CD4-positive, alpha-beta T cell (primary cell): ENCODE measurements around the gene C4orf51. TPM values are rescaled to one million over a fixed set of nuclear protein-coding genes. Genes with fewer than 3 reads are reported as not detected.

Source experiments
- ATAC-seq: fragments of 200-7000 bp; cut with Tn5 transposase; one replicate; pipeline ENCODE4 v1.10.0; 2022; ENCODE audit warnings: mild to moderate bottlenecking; ENCODE audit not compliant: poor library complexity
- CTCF ChIA-PET: fragments of 350-600 bp; sonication (Branson Sonifier 250); formaldehyde crosslinking; loops from one replicate; lab custom pipeline; 2021; ENCODE audit warnings: antibody characterized with exemption, inconsistent platforms; lab: Charles Lee
- POLR2A ChIA-PET: fragments of 350-600 bp; sonication (Branson Sonifier 250); formaldehyde crosslinking; loops from one replicate; lab custom pipeline; 2021; ENCODE audit warnings: antibody characterized with exemption, inconsistent platforms; lab: Charles Lee
- DNase-seq, 14 experiments: peaks; one replicate each; pipeline ENCODE4 v3.0.0-alpha.2; 2013 to 2020; ENCODE audit warnings: mixed read lengths in 2 of 14
- H3K27ac ChIP-seq, 2 donors: one replicate each; pipeline versions ENCODE4 v1.5.1 to v1.7.0; 2013; ENCODE audit warnings: low read length in 2 of 2, low read depth in 1 of 2, mild to moderate bottlenecking in 1 of 2
- H3K27me3 ChIP-seq, 2 experiments: 1 replicate in 1 of 2; 2 replicates in 1 of 2; pipeline versions ENCODE4 v1.6.1 to v1.7.0; 2013; ENCODE audit warnings: low read length in 2 of 2, control low read depth in 1 of 2, mild to moderate bottlenecking in 1 of 2, moderate library complexity in 1 of 2; ENCODE audit not compliant: insufficient read depth in 2 of 2, control insufficient read depth in 1 of 2
- H3K36me3 ChIP-seq: one replicate; pipeline ENCODE4 v1.6.1; 2013; ENCODE audit warnings: low read length, control low read depth; ENCODE audit not compliant: insufficient read depth
- H3K4me1 ChIP-seq: one replicate; pipeline ENCODE4 v1.6.1; 2013; ENCODE audit warnings: low read length, control low read depth; ENCODE audit not compliant: insufficient read depth
- H3K4me3 ChIP-seq: one replicate; pipeline ENCODE4 v1.5.1; 2013; ENCODE audit warnings: mild to moderate bottlenecking, low read length, moderate library complexity
- H3K9me3 ChIP-seq, 2 experiments: 1 replicate in 1 of 2; 2 replicates in 1 of 2; pipeline versions ENCODE4 v1.6.1 to v1.7.0; 2013; ENCODE audit warnings: low read length in 2 of 2, mild to moderate bottlenecking in 2 of 2, control low read depth in 1 of 2, moderate library complexity in 1 of 2; ENCODE audit not compliant: control insufficient read depth in 1 of 2, insufficient read depth in 1 of 2
- H3K27ac Mint-ChIP-seq: one replicate; pipeline ENCODE4 v1.8.0; 2020; ENCODE audit warnings: mixed read lengths
- H3K27me3 Mint-ChIP-seq: one replicate; pipeline ENCODE4 v1.8.0; 2021; ENCODE audit warnings: mixed read lengths
- H3K36me3 Mint-ChIP-seq: one replicate; pipeline ENCODE4 v1.8.0; 2021; ENCODE audit warnings: low read depth, mixed read lengths
- H3K4me1 Mint-ChIP-seq: one replicate; pipeline ENCODE4 v1.8.0; 2021; ENCODE audit warnings: low read depth, mixed read lengths
- H3K4me3 Mint-ChIP-seq: one replicate; pipeline ENCODE4 v1.8.0; 2020; ENCODE audit warnings: mild to moderate bottlenecking, mixed read lengths
- H3K9me3 Mint-ChIP-seq: one replicate; pipeline ENCODE4 v1.8.0; 2020; ENCODE audit warnings: mixed read lengths
- CTCF ChIP-seq: fragments of 200-600 bp; IDR thresholded peaks from one replicate; pipeline ENCODE4 v1.8.0; 2022; ENCODE audit warnings: antibody characterized with exemption, mild to moderate bottlenecking
- intact Hi-C, 2 experiments: fragments of 100-400 bp; cut with DNase I in 1 of 2; cut with micrococcal nuclease in 1 of 2; formaldehyde crosslinking; loops; one replicate each; pipeline versions ENCODE4 v1.15.1 to v1.9.0; 2023 to 2025; cut with DNase I, micrococcal nuclease
- total RNA-seq, 174 experiments: library from RNA in 2 of 174; stranded (reverse) in 2 of 174; gene quantifications; one replicate each; pipeline ENCODE4 v1.2.3 and lab custom pipeline; 2021 to 2026

C4orf51 gene
- total RNA-seq, 2 experiments from 2014 or later = not detected

GRCh38 chr4:145772347-145772746, 92.4 kb downstream of the C4orf51 start:
- H3K4me3 Mint-ChIP-seq = no peak overlapping the region
- no peaks in the 10 kb centered on the region for H3K27me3 Mint-ChIP-seq
- no peak for TF ChIP-seq CTCF
- no peak overlapping the region for H3K4me3 ChIP-seq
- H3K36me3 ChIP-seq = peaks cover 35% of the 10 kb centered on the region
- H3K4me1 ChIP-seq = no peaks in the 10 kb centered on the region
- H3K9me3 Mint-ChIP-seq = no peaks in the 10 kb centered on the region
- POLR2A ChIA-PET = no interaction called here
- H3K4me1 Mint-ChIP-seq = no peaks in the 10 kb centered on the region
- no peaks in the 10 kb centered on the region for H3K27me3 ChIP-seq
- no peak for DNase-seq
- no peak overlapping the region for H3K27ac ChIP-seq
- no peak overlapping the region for H3K27ac Mint-ChIP-seq
- ATAC-seq = no peak
- no peaks in the 10 kb centered on the region for H3K9me3 ChIP-seq
- intact Hi-C loops = loop anchor here in 1 of 2 experiments (5.0 kb wide), 1 partner anchor 50 kb away; no protein-coding TSS in a partner anchor
- peaks cover 77% of the 10 kb centered on the region for H3K36me3 Mint-ChIP-seq
- CTCF ChIA-PET = no interaction called here

- Mint-ChIP-seq H3K36me3 (peaks cover 74% of the 10 kb centered on the region), H3K4me1 (no peaks in the 10 kb centered on the region), H3K27me3 (no peaks in the 10 kb centered on the region), H3K4me3 (no peak overlapping the region), H3K27ac (no peak overlapping the region), H3K9me3 (no peaks in the 10 kb centered on the region)
- no peak overlapping the region for H3K4me3 ChIP-seq
- CTCF ChIA-PET = no interaction called here
- ATAC-seq (no peak), DNase-seq (no peak)
- H3K9me3 ChIP-seq = no peaks in the 10 kb centered on the region
- TF ChIP-seq CTCF = no peak
- no peaks in the 10 kb centered on the region for H3K4me1 ChIP-seq
- intact Hi-C loops = loop anchor here in 1 of 2 experiments (5.0 kb wide), 1 partner anchor 49 kb away; no protein-coding TSS in a partner anchor
- peaks cover 35% of the 10 kb centered on the region for H3K36me3 ChIP-seq
- POLR2A ChIA-PET = no interaction called here
- no peak overlapping the region for H3K27ac ChIP-seq
- H3K27me3 ChIP-seq = no peaks in the 10 kb centered on the region
Measured at GRCh38 chr4:145773581-145774234, 93.8 kb downstream of the C4orf51 start.

GRCh38 chr4:145774473-145774872, 94.5 kb downstream of the C4orf51 start:
- Histone ChIP-seq H3K4me1 (no peaks in the 10 kb centered on the region), H3K36me3 (peaks cover 35% of the 10 kb centered on the region), H3K27ac (no peak overlapping the region), H3K9me3 (no peaks in the 10 kb centered on the region), H3K4me3 (no peak overlapping the region), H3K27me3 (no peaks in the 10 kb centered on the region)
- ATAC-seq (no peak), DNase-seq (no peak)
- Mint-ChIP-seq H3K4me1 (no peaks in the 10 kb centered on the region), H3K9me3 (no peaks in the 10 kb centered on the region), H3K4me3 (no peak overlapping the region), H3K36me3 (peaks cover 71% of the 10 kb centered on the region), H3K27ac (no peak overlapping the region), H3K27me3 (no peaks in the 10 kb centered on the region)
- intact Hi-C loops = loop anchor here in 1 of 2 experiments (5.0 kb wide), 1 partner anchor 48 kb away; no protein-coding TSS in a partner anchor
- ChIA-PET POLR2A (no interaction called here), CTCF (no interaction called here)
- TF ChIP-seq CTCF = no peak
